Activated CD4-positive, alpha-beta T cell treated with anti-CD3 and anti-CD28 coated beads, Interleukin-2, amount 10 ng/mL, durations not matched to agents 24 days and 14 days (primary cell): ENCODE measurements around the gene NSF. TPM values are rescaled to one million over a fixed set of nuclear protein-coding genes. Genes with fewer than 3 reads are reported as not detected.
"Not testable (repeated sequence)": the region's sequence is repeated elsewhere in the genome, so short reads cannot be mapped to it uniquely, and the experiment has no call there.

Experiments used
- DNase-seq: peaks from one replicate; pipeline ENCODE4 v3.0.0; 2022
- H3K27ac Mint-ChIP-seq: one replicate; pipeline ENCODE4 v1.8.0; 2022; ENCODE audit warnings: mild to moderate bottlenecking, mixed read lengths
- H3K27me3 Mint-ChIP-seq: one replicate; pipeline ENCODE4 v1.8.0; 2022; ENCODE audit warnings: mixed read lengths
- H3K36me3 Mint-ChIP-seq: one replicate; pipeline ENCODE4 v1.8.0; 2022; ENCODE audit warnings: low read depth, mild to moderate bottlenecking, mixed read lengths
- H3K4me1 Mint-ChIP-seq: one replicate; pipeline ENCODE4 v1.8.0; 2021; ENCODE audit warnings: mixed read lengths
- H3K4me3 Mint-ChIP-seq: one replicate; pipeline ENCODE4 v1.8.0; 2022; ENCODE audit warnings: mild to moderate bottlenecking, moderate library complexity, mixed read lengths
- H3K9me3 Mint-ChIP-seq: one replicate; pipeline ENCODE4 v1.8.0; 2021; ENCODE audit warnings: mixed read lengths
- intact Hi-C: fragments of 100-400 bp; cut with micrococcal nuclease; formaldehyde crosslinking; loops from one replicate; pipeline ENCODE4 v1.15.1; 2023
- total RNA-seq: library from RNA; stranded (reverse); gene quantifications from 2 replicates; pipeline ENCODE4 v1.2.3, GENCODE V29; 2022

NSF gene
- total RNA-seq, 1 donor from 2014 or later = 32.7 TPM

DNA sequence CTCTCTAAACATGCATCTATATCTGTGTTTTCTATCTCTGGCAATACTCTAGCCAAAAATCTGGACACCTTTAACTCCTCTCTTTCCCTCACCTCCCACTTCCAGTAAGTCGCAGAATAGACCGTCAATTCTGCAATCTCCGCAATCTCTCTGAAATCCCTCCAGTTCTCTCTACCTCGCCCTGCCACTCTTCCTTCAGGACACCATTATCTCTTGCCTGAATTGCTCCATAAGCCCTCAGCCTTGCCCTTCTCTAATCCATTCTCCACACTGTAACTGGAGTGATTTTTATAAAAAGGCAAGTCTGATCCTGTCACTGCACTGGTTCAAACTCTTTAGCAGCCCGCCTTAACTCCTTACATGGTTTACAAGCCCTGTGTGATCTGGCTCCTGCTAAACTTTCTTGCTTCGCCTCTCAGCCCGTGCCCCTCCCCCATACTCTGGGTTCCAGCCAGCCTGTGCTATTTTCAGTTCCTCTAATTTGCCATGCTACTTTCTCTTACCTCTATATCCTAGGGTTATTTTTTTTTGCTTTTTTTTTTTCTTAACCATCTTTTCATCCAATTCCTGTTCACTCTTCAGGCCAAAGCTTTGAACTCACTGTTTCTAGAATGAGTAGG lies 61.7 kb downstream of the NSF start:
- H3K27ac Mint-ChIP-seq, intact Hi-C loops, H3K9me3 Mint-ChIP-seq, H3K27me3 Mint-ChIP-seq, H3K4me3 Mint-ChIP-seq, H3K36me3 Mint-ChIP-seq, H3K4me1 Mint-ChIP-seq, DNase-seq: not testable (repeated sequence)

DNA sequence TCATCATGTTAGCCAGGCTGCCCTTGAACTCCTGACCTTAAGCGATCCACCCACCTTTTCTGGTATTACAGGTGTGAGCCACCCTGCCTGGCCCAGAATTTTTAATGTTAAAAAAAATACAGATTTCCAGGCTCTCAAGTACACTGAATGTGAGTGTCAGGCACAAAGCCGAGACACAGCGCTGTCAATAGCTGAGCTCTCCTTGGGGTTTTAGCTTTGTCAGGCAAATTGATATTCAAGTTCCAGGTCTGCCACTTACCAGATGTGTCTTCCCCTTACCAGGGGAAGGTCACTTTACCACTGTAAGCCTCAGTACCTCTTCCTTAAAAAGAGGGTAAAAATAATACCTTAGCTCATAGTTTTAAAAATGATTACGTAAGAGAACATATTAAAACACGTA lies 67.8 kb downstream of the NSF start:
- H3K9me3 Mint-ChIP-seq, H3K27ac Mint-ChIP-seq, intact Hi-C loops, H3K36me3 Mint-ChIP-seq, H3K4me1 Mint-ChIP-seq, DNase-seq, H3K4me3 Mint-ChIP-seq, H3K27me3 Mint-ChIP-seq: not testable (repeated sequence)

GRCh38 chr17:46659702-46660101 lies 69.2 kb downstream of the NSF start:
- H3K4me3 Mint-ChIP-seq, H3K9me3 Mint-ChIP-seq, H3K27me3 Mint-ChIP-seq, intact Hi-C loops, H3K4me1 Mint-ChIP-seq, H3K36me3 Mint-ChIP-seq, H3K27ac Mint-ChIP-seq, DNase-seq: not testable (repeated sequence)

- H3K4me1 Mint-ChIP-seq, H3K27me3 Mint-ChIP-seq, intact Hi-C loops, H3K9me3 Mint-ChIP-seq, H3K27ac Mint-ChIP-seq, DNase-seq, H3K4me3 Mint-ChIP-seq, H3K36me3 Mint-ChIP-seq: not testable (repeated sequence)
Observed at GRCh38 chr17:46663123-46663522, 72.7 kb downstream of the NSF start.

DNA sequence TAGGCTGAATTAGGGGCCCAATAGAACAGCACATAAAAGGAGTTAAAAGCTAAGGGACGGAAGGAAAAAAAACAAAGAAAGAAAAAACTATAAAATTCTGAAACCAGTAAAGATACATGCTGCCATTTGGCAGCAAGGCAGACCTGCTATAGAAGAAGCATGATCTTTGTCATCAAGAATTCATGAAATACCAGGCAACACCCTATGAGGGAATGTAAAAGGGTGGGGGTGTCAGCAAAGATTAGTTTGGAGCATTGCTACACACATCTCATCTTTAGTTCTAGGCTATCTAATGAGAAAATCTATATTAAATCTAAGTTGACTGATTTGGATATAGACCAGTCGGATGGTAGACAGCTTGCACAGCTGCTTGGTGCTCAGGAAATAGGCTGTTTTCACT lies 73.1 kb downstream of the NSF start:
- H3K36me3 Mint-ChIP-seq, intact Hi-C loops, H3K27ac Mint-ChIP-seq, DNase-seq, H3K4me1 Mint-ChIP-seq, H3K4me3 Mint-ChIP-seq, H3K27me3 Mint-ChIP-seq, H3K9me3 Mint-ChIP-seq: not testable (repeated sequence)

GRCh38 chr17:46665969-46666368 lies 75.5 kb downstream of the NSF start:
- H3K4me1 Mint-ChIP-seq, H3K27ac Mint-ChIP-seq, H3K27me3 Mint-ChIP-seq, H3K9me3 Mint-ChIP-seq, DNase-seq, H3K36me3 Mint-ChIP-seq, H3K4me3 Mint-ChIP-seq, intact Hi-C loops: not testable (repeated sequence)

DNA sequence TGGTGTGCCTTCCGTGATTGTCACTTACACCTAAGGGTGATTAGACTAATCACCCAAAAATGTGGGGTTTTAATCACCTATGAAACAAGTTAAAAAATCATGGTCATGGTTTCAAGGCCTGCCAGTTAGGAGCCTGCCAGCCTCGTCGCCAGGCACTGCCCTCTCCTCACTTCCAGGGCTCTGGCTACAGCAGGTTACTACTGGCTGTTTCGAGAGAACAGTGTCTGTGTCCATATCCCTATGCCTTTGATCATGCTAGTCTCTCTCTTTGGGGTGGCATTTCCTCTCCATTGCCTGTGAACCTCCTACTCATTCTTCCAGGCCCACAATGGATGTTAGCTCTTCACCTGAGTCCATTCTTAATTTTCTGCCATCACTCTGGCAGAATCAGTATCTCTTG lies 80.3 kb downstream of the NSF start:
- intact Hi-C loops, H3K4me3 Mint-ChIP-seq, H3K27ac Mint-ChIP-seq, H3K4me1 Mint-ChIP-seq, H3K27me3 Mint-ChIP-seq, H3K36me3 Mint-ChIP-seq, H3K9me3 Mint-ChIP-seq, DNase-seq: not testable (repeated sequence)

GRCh38 chr17:46672777-46673176 lies 82.3 kb downstream of the NSF start:
- intact Hi-C loops, H3K36me3 Mint-ChIP-seq, H3K27ac Mint-ChIP-seq, H3K27me3 Mint-ChIP-seq, DNase-seq, H3K4me3 Mint-ChIP-seq, H3K9me3 Mint-ChIP-seq, H3K4me1 Mint-ChIP-seq: not testable (repeated sequence)

DNA sequence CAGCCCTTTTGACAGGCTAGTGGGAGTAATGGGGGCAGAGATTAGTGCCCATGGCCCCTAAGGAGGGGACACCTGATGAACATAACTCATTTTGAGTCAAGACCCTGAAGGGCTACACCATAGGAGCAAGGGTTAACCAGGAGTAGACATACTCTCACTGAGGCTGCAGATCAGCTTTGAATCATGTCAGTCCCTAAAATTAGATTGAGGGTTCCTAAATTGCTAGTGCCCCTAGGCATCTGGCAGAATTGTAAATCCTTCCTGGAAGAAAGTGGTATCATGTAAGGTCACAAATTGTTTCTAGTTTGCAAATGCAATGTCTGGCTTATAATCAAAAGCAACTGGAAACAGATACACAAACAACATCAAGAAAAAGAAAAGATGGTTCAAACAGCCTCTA lies 87.3 kb downstream of the NSF start:
- H3K27ac Mint-ChIP-seq, intact Hi-C loops, DNase-seq, H3K9me3 Mint-ChIP-seq, H3K27me3 Mint-ChIP-seq, H3K36me3 Mint-ChIP-seq, H3K4me1 Mint-ChIP-seq, H3K4me3 Mint-ChIP-seq: not testable (repeated sequence)

DNA sequence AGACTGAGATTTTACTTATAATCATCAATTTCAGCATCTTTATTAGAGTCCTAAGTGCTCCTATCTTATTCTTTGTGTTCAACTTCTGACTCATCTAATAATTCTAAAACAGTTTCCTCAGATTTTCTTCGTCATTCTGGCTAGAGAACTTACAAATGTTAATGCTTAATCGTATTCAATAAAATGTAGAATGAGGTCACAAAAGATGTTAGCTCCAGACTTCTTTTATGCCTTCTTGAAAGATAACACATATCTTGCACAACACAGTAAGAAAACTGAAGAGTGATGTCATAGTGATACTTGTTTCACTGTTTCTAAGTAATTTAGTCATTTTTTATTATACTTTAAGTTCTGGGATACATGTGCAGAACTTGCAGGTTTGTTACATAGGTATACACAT lies 93.2 kb downstream of the NSF start:
- H3K4me3 Mint-ChIP-seq, H3K27ac Mint-ChIP-seq, H3K36me3 Mint-ChIP-seq, intact Hi-C loops, H3K9me3 Mint-ChIP-seq, DNase-seq, H3K4me1 Mint-ChIP-seq, H3K27me3 Mint-ChIP-seq: not testable (repeated sequence)

GRCh38 chr17:46685284-46685683 lies 94.8 kb downstream of the NSF start:
- H3K9me3 Mint-ChIP-seq, H3K4me1 Mint-ChIP-seq, H3K27me3 Mint-ChIP-seq, DNase-seq, intact Hi-C loops, H3K27ac Mint-ChIP-seq, H3K36me3 Mint-ChIP-seq, H3K4me3 Mint-ChIP-seq: not testable (repeated sequence)

- intact Hi-C loops, H3K36me3 Mint-ChIP-seq, H3K9me3 Mint-ChIP-seq, H3K27me3 Mint-ChIP-seq, H3K4me1 Mint-ChIP-seq, H3K27ac Mint-ChIP-seq, DNase-seq, H3K4me3 Mint-ChIP-seq: not testable (repeated sequence)
Observed at GRCh38 chr17:46692196-46692595, 101.7 kb downstream of the NSF start.

- H3K4me1 Mint-ChIP-seq, H3K27me3 Mint-ChIP-seq, H3K36me3 Mint-ChIP-seq, intact Hi-C loops, H3K27ac Mint-ChIP-seq, H3K4me3 Mint-ChIP-seq, H3K9me3 Mint-ChIP-seq, DNase-seq: not testable (repeated sequence)
Observed at GRCh38 chr17:46693283-46693682, 102.8 kb downstream of the NSF start.

- H3K9me3 Mint-ChIP-seq, H3K4me1 Mint-ChIP-seq, H3K36me3 Mint-ChIP-seq, DNase-seq, intact Hi-C loops, H3K27ac Mint-ChIP-seq, H3K4me3 Mint-ChIP-seq, H3K27me3 Mint-ChIP-seq: not testable (repeated sequence)
Observed at GRCh38 chr17:46696522-46696921, 106.1 kb downstream of the NSF start.

DNA sequence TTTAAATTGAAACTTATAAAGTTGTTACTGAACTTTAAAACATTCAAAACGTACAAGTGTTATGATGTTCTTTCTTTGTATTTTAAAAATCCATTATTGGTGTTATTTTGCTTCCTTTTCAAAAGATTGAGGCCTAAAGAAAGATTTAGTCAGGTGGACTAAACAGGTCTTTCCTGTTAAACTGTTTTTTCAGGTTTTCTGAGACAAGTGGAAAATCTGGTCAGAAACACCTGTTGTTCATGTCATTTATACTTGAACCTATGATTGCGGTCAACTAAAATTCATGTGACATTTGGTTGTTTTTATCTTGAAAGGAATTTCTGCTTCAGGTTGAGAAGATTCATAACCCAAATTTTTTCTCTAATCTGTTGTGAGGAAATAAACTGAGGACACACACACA lies 108.5 kb downstream of the NSF start:
- DNase-seq, intact Hi-C loops, H3K9me3 Mint-ChIP-seq, H3K4me1 Mint-ChIP-seq, H3K27me3 Mint-ChIP-seq, H3K4me3 Mint-ChIP-seq, H3K27ac Mint-ChIP-seq, H3K36me3 Mint-ChIP-seq: not testable (repeated sequence)
